Activated CD4-positive, alpha-beta T cell treated with anti-CD3 and anti-CD28 coated beads, Interleukin-2, amount 50 U/mL, for 16 hours (primary cell): ENCODE data around the gene TNKS1BP1.
A peak's percentile ranks its signal among the peaks of the same experiment; 100 is the strongest.

ENCODE experiments used
- DNase-seq: peaks from one replicate; pipeline ENCODE4 v3.0.0-alpha.2; 2020

Gene TNKS1BP1

DNA sequence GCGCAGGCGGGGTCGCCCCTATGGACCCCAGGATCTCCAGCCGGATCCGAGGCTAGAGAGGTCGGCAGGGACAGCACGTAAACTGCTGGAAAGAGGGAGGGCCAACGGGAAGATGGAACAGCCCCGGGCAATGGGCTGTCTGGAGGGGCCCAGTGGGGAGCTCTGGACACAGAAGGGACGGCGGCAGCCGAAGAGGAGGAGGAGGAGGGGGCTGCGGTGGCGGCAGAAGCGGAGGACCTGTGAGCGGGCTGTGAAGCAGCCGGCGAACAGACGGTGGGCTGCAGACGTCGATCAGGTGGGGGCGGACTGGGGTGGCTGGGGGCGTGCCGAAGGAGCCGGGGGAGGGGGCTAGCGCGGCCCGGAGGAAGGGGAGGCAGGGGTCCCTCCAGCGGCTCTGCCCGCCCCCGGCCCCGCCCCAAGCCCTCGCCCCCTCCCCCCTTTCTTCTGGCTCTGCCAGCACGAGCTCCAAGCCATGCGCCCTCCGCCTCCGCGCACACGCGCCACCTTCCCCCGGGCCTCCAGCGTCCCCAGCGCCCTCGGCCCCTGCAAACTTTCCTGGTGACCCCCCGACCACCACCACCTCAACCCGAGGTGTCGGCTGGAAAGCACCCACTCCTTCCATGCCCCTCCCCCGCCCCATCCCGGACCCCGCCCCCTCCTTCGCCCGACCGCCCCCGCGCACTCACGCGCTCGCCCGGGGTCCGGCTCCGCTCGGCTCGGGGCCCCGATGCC lies 432 bp downstream of the TNKS1BP1 start:
- no peak for DNase-seq

DNA sequence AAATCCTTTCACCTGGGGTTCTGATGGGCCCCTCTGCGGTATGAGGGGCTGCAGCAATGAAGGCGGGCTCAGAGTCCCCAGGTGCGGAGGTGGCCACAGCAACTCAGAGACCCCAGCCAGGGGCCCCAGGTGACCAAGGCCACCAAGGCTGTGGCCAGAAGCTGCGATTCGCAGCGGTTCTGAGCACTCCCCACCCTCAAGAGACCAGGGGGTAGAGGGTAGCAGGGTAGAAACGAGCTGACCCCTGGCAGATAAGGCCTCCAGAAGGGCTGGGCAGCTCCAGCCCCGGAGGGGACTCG lies 948 bp downstream of the TNKS1BP1 start:
- no peak for DNase-seq

DNA sequence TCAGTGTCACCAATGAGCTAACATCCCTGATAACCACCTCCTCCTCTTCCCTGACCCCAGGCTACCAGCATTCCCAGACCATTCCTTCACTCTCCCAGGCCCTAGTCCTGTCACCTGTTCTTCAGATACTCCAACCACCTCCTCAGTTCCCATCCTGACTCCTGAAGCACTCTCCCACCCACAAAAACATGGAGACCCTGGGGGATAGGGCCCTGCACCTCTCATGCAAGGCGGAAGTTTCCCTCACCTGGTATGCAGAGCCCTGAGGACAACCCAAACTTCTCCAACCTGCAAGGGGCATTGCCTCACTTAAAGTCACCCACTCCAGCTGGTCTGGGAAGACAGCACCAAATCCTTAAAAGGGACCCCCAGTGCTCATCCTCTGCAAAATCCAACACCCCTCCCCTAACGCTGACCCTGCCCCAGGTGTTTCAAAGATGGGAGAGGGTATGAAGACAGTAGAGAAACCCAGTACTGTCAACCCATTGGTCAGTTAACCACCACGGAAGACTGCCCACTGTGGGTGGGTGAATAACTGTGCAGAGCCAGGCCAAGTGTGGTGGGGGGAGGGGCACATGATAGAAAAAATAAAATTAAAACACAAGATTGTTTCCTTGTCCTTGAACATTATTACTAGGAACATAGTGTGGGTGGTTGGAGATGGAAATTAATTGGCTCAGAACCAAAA lies 1.4 kb downstream of the TNKS1BP1 start:
- no peak for DNase-seq

DNA sequence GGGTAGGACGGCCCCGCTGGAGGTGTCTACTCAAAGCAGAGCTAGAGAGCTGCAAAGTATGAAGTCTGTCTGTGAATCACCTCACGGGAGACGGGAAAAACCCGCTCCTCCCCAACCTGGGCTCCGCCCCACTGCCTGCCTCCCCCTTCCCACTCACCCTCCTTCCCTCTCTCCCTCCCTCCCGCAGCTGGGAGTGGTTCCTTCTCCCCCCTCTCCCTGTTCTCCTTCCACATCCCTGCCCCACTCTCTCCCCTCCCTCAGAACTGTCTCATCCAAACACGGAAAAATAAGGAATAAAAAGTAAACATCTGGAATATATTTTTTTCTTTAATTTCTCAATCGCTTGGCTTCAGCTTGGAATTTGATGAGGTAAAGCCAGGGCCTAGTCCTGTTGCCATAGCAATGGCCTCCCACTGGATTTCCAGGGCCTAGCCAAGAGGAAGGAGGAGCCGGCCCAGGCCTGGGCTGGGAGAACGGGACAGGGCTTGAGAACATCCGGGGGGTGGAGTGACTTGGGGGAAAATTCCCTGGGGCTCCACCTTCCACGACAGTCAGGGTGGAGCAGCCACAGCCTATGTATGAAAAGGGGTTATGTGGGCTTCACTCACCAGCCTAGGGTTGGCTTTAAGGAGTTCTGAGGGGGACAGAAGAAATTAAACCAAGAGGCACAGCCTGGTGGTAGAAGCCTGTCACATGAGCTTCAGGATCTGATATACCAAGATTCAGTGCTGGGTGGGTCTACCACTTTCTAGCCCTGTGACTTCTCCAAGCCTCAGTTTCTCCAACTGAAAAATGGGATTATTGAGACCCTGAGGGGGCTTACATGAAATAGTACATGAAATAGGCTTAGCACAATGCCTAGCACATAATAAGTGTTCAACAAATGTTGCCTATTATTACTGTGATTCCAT lies 2.2 kb downstream of the TNKS1BP1 start:
- DNase-seq: no peak

DNA sequence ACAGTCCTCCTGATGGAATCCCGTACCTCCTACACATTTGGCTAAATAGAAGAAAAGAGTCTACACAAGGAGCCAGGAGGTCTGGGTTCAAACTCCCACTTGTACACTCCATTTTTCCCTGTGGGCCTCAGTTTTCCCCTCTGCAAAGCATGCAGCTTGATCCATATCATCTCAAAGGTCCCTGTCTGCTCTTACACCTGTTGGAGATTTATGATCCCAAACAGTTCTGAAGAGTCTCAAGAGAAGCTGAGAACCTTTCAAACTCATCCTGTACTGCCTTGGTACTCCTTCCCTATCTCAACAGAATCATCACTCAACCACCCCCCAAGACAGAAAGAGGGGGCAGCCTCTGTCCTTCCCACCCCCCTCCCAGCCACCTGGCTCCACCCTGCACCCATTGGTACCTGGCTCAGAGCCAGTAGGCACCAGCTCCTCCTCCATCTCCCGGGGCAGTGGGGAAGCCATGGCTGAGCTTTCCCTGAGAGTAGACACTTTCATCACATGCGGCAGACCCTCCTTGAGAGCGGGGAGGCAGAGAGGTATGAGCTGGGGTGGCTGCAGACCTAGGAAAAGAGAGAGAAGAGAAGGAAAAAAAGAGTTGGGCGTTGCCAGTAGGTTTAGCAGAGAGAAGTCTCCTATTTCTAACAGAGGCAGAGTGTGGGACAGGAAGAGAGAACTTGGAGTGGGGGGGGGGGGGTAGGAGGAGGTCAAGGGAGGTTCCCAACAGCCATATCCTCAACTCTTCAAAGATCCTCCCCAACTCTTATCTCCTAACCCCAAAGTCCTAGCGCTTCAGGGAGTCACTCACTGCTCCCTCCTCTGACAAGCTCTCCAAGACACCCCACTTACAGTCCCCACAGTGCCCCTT lies 3.1 kb downstream of the TNKS1BP1 start:
- no peak for DNase-seq

DNA sequence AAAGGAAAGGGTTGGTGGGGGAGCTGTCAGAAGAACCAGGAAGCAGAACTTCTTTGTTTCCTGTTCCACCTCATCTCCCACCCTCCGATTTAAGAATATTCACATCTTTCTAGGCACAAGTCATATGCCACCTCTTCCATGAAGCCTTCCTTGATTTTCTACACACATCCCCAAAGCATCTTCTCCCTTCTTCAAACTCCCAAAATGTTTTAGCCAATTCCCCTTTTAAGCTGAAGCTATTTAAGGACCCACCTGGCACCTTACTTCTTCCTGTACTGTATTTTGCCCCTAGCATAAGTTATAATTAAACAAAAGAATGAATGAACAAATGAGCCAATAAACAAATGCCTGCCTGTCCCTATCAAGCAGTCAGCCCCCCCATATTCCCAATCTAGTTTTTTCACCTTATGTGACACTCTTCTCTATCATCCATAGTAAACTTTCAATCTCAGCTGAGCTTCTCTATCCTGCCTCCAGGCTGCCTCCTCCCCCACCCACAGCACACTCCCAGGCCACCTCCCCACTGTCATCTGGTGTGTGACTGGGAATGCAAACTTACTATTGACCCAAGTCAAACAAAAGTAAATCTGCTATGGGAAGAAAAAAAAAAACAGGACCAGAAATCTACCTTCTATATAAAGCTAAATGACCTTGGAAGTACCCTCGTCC lies 3.9 kb downstream of the TNKS1BP1 start:
- DNase-seq: no peak

DNA sequence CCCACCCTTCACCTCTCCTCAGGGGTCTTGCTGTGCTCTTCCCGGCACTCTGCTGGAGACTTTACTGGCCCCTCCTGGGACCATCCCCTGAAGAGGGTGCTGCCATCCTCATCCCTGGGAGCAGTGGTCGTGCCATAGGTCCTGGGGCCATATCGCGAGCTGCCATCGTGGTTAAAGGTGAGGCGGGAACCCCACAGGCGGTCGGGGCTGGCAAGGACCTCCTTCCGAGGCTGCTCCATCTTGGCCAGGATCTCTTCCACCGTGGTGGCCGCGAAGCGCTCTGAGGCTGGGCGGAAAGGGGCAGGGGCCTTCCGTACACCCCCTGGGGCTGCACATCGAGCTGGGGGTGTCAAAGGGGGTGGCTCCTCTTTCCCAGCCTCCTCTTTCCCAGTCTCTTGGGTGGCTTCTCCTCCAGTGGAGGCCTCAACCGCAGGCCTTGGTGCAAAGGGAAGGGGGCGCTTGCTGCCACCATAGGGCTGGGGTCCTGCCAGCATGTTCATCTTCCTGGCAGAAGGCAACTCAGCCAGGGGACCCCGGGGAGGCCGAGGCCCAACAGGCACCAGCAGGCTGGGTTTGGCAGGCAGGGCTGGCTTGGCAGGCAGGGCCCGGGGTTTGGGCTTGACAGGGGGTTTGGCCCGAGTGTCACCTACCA lies 4.6 kb downstream of the TNKS1BP1 start:
- no peak for DNase-seq

DNA sequence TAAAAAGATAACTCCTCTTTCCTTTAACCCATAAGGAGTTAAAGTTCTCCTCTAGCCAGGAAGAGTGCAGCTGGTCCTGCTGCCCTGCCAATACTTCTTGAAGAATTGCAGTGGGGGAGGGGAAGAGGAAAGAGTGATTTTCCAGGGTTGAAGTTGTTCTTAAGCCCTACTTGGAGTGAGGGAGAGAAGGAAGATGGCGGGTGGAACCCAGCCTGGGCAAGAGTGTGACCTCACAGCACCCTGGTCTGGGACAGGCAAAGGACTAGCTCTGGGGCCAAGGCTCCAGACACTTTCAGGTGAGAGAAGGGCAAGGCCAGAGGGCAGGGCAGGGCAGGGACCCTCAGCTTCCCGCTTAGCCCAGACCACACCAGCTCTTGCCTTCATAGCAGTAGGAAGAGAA lies 6.6 kb downstream of the TNKS1BP1 start:
- DNase-seq: no peak

DNA sequence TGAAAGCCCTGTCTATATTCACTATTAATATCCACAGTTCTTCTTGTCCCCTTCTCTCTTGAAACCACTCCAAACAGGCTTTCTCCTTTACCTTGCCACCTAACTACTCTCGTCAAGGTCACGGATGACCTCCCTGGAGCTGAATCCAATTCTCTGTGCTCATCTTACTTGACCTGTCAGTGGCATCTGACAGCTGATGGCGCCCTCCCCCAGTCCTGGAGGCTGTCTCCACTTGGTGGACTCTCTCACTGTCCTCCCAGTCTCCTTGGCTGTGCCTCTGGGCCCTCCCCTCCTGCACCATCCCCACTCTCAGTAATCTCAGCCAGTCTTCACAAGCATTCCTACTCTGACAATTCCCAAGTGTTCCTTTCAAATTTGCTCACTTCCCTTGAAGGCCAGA lies 8.7 kb downstream of the TNKS1BP1 start:
- DNase-seq: no peak

DNA sequence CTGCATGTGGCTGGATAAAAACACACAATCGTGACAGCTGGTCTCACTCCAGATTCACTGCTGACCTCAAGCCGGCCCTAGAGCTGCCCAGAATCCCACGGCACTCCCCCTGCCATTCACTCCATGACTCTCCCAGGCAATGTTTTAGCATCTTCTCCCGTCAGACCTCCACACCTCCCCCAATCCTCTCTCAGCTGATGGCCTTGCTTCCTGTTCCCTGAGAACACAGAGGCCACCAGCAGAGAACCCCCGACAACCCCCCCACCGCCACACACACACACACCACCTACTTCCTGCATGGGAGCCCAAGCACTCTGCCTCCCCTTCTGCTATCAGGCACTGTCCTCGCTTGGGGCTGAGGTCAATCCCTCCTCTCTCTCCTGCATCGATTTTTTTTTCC lies 9.3 kb downstream of the TNKS1BP1 start:
- no peak for DNase-seq

DNA sequence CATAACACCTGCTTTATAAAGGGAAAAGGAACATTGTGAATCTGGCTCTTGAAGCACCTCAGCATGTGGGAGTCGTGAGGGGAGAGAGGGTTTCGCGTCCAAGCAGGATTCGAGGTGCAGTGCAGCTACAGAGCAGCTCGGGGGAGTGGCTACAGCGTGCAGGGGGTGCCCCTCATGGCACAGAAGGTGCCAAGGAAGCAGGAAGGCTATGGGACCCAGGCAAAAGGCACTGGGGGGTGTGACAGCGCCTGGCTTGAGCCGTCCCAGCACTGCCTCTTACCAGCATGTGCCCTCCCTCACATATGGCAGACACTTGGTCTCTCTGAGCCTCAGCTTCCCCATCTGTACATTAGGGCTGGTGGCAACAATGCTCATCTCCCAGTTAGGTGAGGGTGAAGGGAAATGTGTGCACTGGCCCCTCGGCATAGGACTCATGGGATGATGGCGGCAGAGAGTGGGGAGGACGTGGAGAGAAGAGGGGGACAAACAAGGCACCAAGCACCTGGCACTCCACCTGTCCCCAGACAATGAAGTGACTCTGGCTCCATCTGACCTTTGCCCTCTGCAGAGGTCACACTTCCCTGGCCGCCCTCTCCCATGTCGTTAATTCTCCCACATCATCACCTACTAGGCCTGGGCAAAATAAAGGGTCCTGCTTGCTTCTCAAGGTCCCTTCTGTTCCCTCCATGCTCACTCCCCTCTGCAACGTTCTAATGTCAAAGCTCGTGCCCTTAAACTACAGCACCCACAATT lies 10.4 kb downstream of the TNKS1BP1 start:
- no peak for DNase-seq

DNA sequence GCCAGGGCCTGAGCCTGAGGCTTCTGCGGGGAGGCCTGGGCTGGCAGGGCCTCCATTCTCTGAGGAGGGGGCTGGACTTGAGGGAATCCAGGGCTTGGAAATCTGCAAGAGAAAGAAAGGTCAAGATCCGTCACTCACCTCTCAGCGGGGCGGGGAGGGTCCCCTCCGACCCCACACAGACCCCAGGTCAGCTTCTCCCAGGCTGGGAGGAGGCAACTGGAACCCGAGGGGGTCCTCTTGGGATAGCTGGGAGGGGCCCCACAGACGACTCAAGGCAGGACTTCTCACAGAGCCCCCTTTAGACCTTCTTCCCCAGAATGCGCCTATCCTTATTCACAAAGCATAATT lies 11.0 kb downstream of the TNKS1BP1 start:
- no peak for DNase-seq

DNA sequence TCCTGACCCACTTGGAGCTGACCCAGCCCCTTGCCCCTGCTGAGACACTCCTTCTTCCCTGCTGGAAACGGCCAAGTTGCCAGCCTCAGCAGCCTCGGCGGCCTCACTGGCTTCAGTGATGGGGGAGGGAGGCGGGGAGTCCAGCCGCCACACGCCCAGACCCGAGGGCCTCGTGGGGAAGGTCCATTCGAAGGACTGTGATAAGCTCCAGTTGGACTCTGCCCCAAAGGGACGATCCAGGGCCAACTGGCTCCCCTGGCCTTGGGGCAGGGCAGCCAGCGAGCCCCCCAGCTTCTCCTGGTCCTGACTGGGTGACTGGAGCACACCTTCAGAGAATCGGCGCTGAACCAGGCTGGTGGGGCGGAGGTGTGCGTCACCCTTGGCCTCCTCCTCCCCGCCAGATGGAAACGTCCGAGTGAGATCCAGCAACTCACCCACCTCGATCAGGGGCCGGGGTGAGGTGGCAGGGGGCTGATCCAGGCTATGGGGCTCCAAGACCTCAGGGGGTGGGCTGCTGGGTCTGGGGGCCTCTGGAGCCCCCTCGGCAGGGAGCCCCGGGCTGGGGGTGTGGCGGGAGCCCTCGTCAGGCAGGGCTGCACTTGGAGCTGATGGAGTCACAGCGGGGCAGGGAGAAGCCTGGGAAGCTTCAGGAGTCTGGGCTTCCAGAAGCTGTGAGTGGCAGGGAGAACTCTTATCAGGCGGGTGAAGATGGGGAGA lies 11.5 kb downstream of the TNKS1BP1 start:
- DNase-seq: no peak

DNA sequence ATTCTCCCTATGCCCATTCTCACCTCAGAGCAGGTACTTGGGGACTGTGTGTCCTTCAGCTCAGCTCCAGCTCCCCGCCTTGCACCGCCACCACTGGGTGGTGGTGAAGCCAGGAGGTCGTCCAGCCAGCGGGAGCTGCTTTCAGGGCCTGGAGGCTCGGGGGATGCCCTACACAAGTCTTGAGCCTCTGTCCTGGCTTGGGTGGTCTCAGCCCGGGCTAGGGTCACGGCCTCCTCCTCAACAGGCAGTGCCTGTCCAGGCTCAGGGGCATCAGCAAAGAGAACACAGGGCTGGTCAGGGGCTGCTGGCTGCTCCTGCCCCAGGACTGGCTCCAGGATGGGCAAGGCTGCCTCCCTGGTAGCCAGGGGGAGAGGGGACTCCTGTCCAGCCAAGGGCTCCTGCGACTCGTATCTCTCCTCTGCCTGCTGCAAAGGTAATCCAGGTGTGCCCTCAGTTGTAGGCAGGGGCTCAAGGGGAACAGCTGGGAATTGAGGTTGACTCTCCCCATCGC lies 12.2 kb downstream of the TNKS1BP1 start:
- DNase-seq: no peak

DNA sequence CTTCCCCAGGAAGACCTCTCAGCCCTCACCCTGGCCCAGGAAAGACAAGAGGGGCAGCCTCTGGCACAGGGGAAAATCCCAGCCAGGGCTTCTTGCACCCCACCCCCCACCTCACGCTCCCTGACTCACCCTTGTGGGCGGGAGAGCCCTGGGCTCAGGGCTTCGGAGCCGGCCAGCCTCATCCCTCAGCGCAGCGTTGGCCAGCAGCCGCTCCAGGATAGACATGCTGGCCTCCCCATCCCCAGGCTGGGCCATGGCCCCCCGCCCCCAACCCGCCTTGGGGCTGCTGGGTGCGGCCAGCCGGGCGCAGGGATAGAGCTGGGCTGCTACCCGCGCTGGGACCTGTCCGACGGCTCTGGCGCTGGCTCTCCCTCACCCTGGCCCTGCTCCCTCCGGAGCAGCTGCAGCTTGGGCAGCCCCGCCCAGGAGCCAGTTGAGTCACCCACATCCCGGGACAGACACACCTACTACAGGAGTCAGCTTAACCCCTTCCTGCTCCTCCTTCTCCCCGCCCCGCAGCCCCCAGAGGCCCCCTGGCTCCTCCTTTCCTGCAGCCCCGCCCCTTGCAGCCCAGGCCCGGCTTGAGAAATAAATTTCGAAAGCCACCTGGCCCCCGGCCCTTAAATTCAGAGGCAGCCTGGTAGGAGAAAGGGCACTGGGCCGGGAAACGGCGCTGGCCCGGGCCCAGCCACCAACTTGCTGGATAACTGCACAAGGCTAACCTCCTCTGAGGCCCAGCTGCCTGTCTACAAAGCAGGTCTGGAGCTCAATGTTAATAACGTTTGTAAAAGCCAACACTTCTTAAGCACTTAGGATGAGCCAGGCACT lies 13.4 kb downstream of the TNKS1BP1 start:
- peak; percentile 92 for DNase-seq

DNA sequence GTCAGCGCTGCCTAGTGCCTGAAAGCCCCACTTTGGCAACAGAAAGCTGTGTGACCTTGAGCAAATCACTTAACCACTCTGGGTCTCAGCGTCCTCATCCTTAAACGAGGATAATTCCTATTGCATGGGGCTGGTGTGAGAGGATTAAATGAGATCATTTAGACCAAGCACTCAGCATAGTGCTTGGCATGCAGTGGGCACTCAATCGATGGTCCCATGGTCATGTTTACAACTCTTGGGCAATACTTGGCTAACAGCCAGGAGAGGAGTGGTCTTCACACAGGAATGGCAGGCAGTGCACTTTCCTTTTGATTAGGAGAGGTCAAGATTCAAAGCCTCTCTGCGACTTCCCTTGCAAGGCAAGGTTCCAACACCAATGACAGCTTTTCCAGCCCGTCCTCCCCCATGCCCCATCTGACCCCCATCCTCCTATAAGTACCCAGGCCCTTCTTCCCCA lies 14.1 kb downstream of the TNKS1BP1 start:
- no peak for DNase-seq

DNA sequence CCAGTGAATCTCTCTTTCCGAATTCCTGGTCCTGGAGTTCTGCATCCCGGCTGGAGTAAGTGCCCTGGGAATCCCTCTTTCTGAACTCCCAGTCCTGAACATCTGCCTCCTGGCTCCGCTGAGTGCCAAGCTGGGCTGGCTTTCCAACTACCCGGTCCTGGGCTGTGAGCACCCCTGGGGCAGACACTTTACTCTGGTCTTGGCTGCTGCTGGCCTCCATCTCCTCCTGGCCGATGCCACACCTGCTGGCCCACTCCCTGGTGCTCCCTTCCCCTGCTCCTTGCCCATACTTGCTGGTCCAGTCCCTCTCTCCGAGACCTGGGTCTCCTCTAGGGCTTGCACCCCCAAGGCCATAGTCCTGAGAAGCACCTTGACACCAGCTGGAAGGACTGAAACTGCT lies 14.7 kb downstream of the TNKS1BP1 start:
- DNase-seq: no peak

DNA sequence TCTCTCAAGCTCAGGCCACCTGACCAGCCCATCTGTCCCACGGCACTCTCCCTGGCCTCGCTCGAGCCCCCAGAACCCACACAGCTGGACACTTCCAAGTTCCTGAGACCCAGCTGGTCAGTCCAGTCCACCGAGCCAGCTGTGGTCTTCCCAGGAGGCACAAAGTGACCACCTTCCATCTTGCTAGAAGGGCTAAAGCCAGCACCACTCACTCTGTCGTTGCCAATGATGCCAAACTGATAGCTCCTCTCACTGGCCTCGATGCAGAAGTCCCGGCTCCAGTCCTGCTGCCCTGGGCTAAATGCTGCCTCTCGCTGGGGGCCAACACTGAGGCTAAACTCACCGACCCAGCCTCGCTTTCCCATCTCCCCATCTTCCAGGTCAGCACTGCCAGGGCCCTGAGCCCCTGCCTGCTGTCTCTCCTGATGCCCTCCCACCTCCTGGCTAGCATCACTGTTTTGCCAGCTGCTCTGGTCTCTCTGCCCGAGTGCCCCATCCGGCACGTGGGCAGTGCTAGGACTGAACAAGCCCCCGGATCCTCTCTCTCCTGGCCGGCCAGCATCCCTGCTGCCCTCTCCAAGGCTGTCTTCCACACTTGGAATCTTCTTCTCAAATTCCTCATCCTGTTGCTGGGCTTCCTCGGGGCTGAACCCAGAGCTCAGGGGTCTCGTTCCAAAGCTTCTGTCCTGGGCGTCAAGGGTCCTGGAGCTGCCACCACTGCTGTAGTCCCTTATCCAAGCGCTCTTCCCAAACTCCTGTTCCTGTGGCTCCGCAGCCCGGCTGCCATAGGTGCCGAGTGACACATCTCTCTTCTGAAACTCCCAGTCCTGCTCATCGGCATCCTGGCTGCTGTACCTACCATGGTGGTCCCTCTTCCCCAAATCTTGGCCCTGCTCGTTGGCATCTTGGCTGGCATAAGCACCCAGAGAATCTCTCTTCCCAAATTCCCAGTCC lies 15.4 kb downstream of the TNKS1BP1 start:
- no peak for DNase-seq
